ENCODE results near the gene DRD4.

DNA sequence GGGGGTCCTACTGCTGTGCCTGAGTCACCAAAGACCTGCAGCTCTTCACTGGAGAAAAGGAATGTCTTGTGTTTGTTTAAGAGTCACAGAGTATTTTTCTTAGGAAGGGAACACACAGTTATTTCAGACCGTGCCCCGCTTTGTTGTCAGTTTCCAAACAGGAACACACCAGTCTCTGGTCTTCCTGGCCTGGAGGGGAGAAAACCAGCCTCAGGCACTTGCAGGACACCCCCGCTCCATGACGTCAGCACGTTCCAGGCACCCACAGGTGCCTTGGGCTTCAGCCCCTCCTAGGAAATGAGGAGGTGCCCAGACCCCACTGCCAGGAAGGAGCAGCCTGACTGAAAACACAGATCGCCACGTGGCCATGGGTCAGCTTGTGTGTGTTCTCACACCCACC, 52.6 kb downstream of the DRD4 start:
- TF ChIP-seq POLR2A (IDR thresholded peaks at IDR 0.05; ENCODE audit: low read depth, low read length) (no peak), GABPA (IDR thresholded peaks at IDR 0.05; ENCODE audit: low read depth) (no peak), KLF5 (IDR thresholded peaks at IDR 0.05; ENCODE audit: partially characterized antibody) (no peak), TBL1XR1 (IDR thresholded peaks at IDR 0.05; ENCODE audit: low read depth, low read length) (no peak), ZNF24 (IDR thresholded peaks at IDR 0.05) (no peak), TCF12 (IDR thresholded peaks at IDR 0.05; ENCODE audit: low read depth, low read length) (no peak), POLR2AphosphoS2 (IDR thresholded peaks at IDR 0.05; ENCODE audit: low read depth, low read length) (no peak), TARDBP (IDR thresholded peaks at IDR 0.05; ENCODE audit: borderline replicate concordance) (no peak), IRF4 (IDR thresholded peaks at IDR 0.05; ENCODE audit: low read depth, low read length) (no peak)
- TF ChIP-seq, protein P1, sequence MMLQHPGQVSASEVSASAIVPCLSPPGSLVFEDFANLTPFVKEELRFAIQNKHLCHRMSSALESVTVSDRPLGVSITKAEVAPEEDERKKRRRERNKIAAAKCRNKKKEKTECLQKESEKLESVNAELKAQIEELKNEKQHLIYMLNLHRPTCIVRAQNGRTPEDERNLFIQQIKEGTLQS (IDR thresholded peaks at IDR 0.05; ENCODE audit: borderline replicate concordance, extremely low read depth, low read depth, low read length): no peak
